NCI-H82 (cell line): ENCODE measurements around the gene SLC17A9.

Source experiments
- DNase-seq: peaks from one replicate; lab custom pipeline; 2025; lab: John Stamatoyannopoulos, UW

The SLC17A9 gene

DNA sequence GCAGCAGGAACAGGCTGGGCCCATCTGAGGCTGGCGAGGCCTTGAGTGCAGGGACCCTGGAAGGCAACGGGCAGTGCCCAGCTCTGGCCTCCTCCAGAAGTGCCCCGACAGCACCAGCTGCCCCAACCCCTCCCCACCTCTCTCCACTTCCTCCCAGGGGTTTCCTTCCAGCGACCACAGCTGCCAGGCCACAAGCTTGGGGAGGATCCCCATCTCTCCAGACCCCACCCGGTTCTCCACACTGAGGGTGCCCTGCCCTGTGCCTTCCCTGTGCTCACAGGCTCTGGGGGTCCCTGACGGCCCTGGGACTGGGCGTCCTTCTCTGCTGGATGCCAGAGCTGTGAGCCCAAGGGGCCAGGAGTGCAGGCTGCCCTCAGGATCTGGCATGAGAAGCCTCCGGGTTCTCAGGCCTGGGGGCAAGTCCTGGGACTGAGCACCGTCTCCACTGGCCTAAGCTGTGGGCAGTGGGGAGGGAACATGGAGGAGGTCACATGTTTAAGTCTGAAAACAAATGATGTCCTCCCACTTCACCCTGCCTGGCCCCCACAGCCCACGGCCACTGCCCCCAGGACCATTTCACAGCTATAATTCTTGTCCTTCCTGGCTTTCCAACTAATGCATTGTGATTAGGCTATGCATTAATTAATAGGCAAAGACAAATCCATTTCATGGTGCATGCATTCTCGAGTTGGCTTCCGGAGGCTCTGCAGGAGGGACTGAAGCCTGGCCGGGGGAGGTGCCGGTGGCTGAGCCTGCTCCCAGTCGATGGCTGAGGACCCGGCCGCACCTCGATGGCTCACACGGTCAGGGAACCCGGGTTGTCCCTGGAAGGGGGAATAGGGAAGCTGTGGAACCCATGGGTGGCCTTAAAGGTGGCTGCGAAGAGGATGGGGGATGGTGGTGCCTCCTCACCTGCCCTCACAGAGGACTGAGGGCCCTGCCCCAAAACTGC is 29.9 kb downstream of the SLC17A9 start:
- DNase-seq, result no peak

DNA sequence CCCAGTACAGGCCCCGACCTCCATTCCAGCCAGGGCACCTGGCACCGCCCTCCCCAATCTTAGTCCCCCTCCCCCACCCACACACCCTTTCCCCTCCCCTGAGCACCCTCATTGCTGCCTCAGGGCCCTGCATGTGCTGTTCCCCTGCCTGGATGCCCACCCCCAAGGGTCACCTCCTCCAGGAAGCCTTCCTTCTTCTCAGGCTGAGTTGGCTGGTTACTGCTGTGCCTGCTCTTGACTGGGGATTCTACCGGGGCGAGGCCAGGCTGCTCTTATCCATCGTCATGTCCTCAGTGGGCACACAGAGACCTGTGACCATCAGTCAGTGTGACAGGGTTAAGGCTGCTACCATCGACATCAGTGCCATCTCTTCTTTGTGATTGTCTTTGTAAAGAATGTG is 30.7 kb downstream of the SLC17A9 start:
- no peak for DNase-seq

DNA sequence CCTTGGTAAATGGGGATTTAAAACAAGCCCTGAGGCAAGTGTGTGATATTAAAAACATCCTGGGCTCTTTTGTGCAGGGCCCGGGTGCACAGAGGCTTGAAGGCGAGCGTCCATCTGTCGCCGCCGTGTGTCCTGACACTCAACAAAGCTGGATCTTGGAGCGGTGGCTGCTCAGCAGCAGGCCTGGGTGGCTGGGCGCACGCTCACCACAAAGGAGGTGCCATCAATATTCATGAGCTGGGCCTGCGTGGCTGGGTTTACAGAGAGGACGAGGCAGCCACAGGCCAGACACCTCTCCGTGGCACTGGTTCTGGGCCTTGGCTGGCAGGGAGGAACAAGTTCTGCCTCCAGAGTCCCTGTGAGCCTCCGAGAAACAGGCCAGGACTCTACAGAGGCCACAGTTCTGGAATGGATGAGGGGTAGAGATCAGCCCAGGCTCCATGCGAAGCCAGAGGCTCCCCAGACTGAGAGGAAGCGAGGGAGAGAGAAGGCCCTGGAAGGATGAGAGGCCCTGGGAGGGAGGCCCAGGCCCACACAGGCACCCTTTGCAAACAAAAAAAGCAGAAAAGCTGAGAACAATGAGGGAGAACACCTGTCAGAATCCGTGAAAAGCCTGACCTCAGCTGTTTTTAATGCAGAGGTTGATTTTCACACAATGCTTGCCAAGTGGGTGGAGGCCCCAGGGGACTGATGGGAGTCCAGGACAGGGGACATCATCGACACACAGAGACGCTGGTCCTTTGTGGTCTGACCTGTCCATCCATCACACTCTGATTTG is 32.3 kb downstream of the SLC17A9 start:
- DNase-seq, result peak; percentile 74

DNA sequence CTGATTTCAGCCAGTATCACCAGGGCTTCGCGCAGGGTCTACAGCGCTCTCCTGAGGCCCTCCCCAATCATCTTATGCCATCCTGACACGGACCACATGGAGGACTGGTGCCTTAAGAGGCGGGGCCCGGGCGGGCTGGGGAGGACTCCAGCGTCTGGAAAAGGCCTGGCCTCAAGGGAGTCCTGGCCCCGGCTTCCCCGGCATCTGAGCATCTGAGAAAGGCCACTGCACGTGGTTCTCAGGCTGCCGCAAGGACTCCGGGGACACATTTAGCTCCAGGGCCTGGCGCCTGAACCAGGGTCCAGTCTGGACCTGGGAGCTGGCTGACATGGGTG is 32.9 kb downstream of the SLC17A9 start:
- no peak for DNase-seq

DNA sequence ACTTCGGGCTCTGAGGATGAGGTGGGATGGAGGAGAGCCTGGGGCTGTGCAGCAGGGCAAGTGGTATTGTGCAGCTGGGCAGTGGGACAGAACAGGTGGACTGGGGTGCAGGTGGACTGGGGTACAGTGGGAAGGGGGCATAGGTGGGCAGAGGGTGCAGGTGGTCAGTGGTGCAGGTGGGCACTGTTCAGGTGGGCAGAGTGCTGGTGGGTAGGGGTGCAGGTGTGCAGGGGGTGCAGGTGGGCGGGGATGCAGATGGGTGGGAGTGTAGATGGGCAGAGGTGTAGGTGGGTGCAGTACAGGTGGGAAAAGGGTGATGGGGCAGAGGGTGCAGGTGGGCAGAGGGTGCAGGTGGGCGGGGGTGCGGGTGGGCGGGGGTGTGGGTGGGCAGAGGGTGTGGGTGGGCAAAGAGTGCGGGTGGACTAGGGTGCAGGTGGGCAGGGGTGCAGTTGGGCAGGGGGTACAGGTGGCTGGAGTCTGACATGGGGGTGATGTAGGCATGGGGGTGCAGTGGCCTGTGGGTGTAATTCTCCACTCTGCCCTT is 33.8 kb downstream of the SLC17A9 start:
- no peak for DNase-seq

DNA sequence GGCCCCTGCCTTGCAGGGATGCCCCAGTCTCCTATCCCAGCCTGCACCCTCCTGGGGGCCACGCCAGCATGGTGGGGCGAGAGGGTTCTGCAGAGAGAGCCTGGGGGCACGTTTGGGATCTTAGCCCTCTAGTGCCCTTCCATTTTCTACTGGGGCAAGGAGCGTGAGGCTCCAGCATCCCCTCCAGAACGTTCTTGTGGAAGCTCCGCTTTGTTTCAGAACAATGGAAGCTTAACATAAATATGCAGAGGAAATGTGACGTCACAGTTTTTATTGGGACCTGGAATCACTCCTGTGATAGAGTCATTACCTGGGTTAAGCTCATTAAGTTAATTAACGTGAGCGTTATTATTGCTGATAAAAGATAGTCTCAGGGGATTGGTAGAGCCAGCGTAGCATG is 34.6 kb downstream of the SLC17A9 start:
- peak; percentile 23 for DNase-seq

DNA sequence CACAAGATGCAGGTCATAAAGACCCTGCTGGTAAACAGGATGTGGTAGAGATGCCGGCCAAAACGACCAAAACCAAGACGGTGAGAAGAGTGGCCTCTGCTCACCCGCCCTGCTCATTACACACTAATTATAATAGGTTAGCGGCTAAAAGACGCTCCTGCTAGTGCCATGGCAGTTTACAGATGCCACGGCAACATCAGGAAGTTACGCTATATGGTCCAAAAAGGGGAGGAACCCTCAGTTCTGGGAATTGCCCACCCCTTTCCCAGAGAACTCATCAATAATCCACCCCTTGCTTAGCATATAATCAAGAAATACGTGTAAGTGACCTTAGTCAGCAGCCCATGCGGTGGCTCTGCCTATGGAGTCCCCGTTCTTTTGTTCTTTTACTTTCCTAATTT is 36.7 kb downstream of the SLC17A9 start:
- no peak for DNase-seq

DNA sequence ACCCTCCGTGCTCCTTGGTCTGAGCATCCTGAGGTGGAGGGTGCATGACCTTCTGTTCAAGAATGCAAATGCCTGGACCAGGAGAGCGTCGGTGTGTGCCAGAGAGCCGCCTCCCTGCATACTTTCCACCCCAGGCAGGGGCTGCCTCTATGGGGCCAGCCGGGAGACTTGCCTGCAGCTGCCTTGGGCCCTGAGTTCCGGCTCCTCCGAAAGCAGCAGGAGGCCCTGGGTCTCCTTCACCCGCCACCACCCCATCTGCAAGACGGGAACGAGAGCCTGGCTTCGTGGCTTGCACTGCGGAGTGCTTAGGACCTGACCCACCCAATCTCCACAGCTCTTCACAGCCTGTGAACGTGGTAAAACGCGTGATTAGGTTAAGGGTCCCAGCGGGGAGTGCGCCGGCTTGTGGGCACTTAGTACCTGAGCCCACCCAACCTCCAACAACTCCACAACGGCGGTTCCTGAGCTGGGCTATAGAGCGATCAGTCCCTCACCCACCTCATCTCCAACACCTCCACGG is 37.9 kb downstream of the SLC17A9 start:
- DNase-seq, result no peak

DNA sequence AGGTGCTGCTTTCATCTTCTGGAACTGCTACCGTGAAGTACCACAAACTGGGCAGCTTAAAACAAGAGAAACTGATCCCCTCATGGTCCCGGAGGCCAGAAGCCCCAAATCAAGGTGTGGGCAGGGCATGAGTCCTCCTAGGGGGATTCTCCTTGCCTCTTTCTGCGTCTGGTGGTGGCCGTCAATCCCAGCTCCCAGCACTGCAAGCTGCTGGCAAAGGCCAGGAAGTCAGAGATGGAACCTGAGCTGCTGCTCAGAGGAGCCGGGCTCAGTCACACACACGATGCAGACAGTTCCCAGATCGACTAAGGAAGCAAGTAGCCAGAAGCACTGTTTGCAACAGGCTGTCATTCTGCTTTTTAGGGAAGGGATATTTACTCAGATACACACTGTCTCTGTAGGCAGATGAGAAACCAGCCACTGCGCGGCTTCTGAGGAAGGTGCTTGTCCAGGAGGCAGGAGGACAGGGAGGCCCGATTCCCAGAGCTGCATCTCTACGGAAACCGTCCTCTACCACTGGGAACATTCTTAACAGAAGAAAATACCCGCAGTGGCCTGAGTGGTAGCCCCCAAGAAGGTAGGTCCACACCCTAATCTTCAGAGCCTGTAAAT is 38.8 kb downstream of the SLC17A9 start:
- DNase-seq, result no peak

DNA sequence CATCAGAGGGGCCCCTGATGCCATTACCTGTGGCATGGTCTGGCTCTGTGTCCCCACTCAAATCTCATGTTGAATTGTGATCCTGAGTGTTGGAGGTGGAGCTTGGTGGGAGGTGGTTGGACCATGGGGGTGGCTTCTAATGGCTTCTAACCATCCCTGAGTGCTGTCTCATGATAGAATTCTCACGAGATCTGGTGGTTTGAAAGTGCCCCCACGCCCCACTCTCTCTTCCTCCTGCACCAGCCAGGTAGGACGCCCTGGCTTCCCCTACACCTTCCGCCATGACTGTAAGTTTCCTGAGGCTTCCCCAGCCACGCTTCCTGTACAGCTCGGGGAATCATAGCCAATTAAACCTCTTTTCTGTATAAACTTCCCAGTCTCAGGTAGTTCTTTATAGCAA is 39.4 kb downstream of the SLC17A9 start:
- DNase-seq, result no peak

DNA sequence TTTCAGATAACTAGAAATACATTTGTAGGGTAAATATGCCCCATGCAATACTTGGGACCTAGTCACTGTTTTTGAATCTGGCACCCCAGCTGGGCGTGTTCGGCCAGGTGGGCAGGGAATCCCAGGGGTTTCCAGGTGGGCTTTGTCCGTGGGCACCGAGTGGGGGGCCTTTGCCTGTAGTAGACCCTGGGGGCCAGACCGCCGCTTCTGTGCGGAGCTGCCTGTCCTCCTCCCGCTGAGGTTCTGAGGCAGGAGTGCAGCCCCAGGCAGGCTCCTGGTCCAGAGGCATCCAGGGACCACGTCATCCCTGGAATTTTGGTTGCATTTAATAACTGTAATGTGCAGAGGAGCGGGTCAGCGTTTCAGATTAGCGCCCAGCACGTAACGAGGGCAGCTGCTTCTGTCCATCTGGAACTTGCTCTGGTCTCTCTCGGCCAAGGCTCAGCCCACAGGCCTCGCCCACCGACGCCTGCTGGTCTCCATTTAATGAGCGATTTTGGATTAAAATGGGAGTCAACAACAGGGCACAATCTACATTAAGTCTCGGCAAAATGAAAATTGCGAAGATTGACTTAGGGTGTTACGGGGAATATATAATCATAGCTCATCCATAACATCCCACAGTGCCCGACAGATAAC is 41.5 kb downstream of the SLC17A9 start:
- DNase-seq, result peak; percentile 71

DNA sequence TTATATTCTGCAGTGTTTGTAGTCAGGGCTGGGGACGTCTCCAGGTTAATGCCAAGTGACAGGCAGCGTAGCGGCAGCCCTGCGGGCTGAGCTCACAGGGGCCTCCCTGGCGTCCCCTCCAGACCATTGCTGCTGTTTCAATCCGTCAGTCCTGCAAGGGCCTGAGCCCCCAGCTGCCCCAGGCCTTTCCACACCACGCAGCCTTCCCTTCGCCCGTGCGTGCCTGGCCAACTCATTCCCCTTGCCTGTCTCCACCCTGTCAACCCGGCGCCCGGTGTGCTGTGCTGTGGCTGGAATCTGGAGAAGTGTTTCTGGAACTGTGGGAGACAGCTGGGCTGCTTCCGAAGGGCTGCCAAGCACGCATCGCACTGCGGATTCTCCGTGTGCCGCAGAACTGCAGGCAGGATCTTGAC is 42.4 kb downstream of the SLC17A9 start:
- no peak for DNase-seq

DNA sequence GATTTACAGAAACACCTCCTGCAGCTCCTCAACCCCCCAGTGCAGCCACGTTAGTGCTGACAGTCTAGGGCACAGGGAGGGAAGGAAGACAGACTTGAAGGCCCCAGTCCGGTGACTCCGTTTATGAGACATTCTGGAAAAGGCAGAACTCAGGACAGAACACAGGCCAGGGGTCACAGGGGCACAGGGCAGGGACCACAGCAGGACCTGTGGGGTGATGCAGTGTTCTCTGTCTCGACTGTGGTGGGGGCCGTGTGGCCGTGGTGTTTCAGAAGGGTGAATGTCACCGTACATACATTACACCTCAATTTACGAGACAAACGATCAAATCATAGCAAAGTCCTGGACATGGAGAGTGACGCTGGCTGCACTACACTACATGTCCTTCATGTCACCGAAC is 43.0 kb downstream of the SLC17A9 start:
- no peak for DNase-seq

DNA sequence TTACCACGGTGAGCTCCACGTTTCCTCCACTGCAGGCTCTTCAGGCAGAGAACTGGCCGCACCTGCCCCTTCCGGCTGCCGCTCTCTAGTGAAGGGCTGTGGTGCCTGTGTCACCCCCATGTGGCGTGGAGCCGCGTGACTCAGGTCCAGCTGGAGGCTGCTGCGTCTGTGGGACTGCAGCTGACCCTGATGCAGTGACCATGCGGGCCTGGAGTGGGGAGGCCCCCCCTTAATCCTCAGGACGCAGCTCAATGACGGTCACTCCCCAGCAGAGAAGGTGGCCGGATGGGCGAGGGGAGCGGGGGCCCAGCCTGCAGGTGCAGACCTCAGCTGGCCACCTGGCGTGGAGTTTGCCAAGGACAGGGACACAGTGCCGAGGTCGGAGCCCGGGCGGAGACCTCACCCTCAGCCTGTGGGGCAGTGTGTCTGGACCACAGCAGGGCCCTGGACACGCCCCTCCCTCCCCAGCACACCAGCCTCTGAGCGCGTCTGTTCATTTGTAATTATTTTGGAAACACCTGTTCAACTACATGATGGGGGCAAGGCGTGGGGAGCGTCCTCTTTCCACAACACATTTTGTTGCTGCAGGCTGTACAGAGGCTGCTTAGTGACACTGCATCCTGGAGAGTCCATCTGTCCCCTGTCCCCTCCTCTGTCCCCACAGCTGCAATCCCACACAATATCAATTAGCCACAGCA is 43.5 kb downstream of the SLC17A9 start:
- no peak for DNase-seq

DNA sequence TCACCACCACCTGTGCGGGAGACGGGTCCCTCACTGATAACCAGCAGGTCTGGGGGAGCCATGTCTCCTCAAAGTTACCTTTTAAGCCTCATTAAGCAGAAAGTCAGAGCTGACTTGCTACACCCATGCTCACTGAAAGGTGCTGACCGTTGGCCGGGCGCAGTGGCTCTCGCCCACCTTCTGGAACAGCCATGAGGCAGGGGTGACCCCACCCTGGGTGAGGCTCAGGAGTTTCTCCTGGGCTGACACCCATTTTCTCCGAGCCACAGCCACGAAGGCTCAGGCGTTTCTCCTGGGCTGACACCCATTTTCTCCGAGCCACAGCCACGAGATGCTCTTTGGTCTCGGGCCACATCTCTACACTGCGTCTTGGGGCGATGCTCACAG is 44.1 kb downstream of the SLC17A9 start:
- DNase-seq, result no peak

DNA sequence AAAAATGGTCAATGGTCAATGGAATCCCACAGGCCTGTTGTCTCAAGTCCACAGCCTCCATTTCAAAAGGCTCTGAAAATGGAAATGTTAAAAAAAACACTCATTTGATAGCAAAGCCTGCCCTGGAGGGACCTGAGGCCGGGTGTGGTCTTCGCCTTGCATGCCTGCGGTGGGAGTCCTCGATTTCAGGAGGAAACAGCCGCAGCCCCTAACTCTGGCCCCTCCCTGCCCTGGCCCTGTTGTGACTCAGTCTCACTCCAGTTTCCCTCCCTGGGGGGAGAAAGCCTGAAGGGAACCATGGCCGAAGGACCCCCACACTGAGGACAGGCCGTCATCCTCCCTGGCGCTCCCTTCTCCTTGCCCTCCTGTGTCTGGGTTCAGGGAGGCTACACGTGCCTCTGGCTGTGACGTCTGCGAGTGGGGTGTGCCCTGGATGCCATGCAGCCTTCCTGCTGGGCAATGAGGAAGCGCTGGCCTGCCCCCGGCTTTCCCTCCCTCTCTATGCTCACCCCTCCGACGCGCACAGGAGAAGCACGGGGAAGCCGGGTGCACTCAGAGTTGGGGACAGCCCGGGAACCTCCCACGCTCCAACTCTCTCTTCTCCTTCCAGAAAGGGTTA is 45.0 kb downstream of the SLC17A9 start:
- DNase-seq, result no peak

DNA sequence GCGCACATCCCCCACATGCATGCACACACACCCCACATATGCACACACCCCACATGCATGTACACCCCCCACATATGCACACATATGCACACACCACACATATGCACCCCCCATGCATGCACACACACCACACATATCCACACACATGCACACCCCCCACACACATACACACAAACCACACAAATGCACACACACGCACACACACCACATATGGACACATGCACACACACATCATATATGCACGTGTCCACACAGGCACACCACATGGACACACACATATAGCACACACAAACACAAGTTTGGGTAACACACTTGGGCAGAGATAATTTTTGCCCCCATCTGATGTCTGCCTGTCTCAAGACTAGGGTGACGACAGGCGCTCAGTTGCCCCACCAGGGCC is 45.9 kb downstream of the SLC17A9 start:
- DNase-seq, result no peak

DNA sequence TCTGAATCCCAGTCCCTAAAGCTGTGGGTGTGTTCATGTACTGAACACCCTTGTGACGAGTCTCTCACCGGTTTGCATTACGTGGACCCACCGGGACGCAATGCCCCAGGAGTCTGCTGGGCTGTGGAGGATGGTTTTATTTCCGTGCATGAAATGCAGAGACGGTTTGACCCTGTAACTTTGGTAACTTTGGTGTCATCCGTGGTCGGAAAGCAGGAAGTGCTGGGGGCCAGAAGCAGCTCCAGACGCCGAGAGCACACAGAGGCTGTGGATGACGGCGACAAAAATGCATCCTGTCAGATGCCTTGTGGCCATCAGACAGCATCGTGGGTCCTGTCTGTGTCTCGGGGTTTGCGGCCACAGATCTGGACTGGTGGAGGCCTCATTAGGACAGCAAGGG is 47.1 kb downstream of the SLC17A9 start:
- no peak for DNase-seq

DNA sequence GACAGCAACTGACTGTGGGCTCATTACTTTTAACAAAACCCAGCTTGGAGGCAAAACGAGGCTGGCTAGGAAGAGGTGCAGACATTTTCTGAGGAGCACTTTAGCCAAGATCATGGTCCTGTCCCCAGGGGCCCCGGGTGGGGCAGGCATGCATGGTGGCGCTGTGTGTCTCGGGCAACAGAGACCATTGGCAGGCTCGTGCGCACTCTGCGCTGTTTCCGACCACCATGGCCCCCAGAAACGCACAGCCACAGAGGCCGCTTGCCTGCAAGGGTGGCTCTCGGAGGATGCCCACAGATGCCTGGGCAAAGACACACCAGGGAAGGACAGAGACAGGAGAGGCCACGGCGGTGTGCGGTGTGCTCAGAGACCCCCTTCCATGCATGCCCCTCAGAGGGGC is 47.5 kb downstream of the SLC17A9 start:
- no peak for DNase-seq

DNA sequence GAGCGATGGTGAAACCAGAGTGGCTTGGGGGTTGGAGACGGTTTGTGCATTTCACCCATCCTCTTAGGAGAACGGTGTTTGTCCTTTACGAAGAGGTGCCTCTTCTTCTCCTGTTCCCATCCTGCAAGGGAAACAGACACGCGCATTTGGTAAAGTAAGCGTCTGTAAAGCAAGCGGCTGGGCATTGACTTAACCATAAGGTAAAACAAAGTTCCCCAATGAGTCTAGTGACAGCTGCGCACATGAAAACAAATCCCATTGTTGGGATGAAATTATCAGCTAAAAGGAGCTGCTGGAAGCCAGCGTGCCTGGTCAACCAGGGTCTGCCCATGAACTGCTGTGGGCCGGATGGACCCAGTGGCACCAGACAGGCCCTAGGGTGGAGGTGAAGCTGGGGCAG is 48.4 kb downstream of the SLC17A9 start:
- peak; percentile 72 for DNase-seq

DNA sequence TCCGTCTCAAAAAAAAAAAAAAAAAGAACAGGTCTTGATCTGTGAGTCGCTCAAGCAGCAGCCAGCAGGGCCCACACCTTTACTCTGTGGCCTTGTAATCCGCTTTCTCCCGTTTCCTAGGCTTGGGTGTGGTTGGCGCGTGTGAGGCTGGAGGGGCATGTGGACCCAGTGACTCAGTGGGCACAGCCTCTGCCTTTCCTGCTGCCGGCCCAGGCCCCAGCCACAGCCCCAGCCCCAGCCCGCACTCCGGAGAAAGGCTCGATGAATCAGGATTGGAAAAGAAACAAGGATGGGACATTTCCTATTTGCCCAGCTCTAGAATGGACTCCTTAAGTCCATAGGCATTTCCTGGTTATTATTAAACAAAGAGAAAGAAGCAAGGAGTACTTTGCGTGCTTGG is 50.0 kb downstream of the SLC17A9 start:
- DNase-seq, result no peak
